Tibial artery (tissue), 4 donors: ENCODE results near the gene NDUFAF8.

Experiments
- DNase-seq, 2 donors: peaks; one replicate each; pipeline ENCODE4 v3.0.0-alpha.2; 2019
- H3K27ac ChIP-seq, 2 donors: fragments of 200-600 bp; sonication (generic) in 1 of 2; 1 replicate in 1 of 2; 2 replicates in 1 of 2; pipeline ENCODE4 v1.5.1; 2018 to 2019; ENCODE audit warnings: mild to moderate bottlenecking in 1 of 2
- H3K27me3 ChIP-seq, 2 donors: fragments of 200-600 bp; sonication (generic) in 1 of 2; one replicate each; pipeline versions ENCODE4 v1.5.1 to v1.6.0; 2016 to 2019
- H3K36me3 ChIP-seq, 3 donors: fragments of 200-600 bp; sonication (generic) in 2 of 3; one replicate each; pipeline ENCODE4 v1.5.1; 2016 to 2019; ENCODE audit warnings: mild to moderate bottlenecking in 2 of 3
- H3K4me1 ChIP-seq, 4 donors: fragments of 200-600 bp; sonication (generic) in 2 of 4; 1 replicate in 3 of 4; 2 replicates in 1 of 4; pipeline ENCODE4 v1.5.1; 2016 to 2019
- H3K4me3 ChIP-seq, 2 donors: fragments of 200-600 bp; sonication (generic) in 1 of 2; 1 replicate in 1 of 2; 2 replicates in 1 of 2; pipeline ENCODE4 v1.5.1; 2018 to 2019; ENCODE audit warnings: mild to moderate bottlenecking in 2 of 2
- H3K9me3 ChIP-seq, 3 donors: fragments of 200-600 bp; sonication (generic) in 1 of 3; one replicate each; pipeline ENCODE4 v1.5.1; 2016 to 2019
- intact Hi-C: fragments of 100-400 bp; cut with DNase I; formaldehyde crosslinking; loops from one replicate; pipeline ENCODE4 v1.15.0; 2023; ENCODE audit warnings: low total_unique reads
- TF ChIP-seq, protein P1 (sequence below), 2 experiments: fragments of 200-600 bp in 1 of 2; fragments of 450-650 bp in 1 of 2; IDR thresholded peaks; one replicate each; pipeline ENCODE4 v1.5.1; 2017 to 2019; ENCODE audit warnings: antibody characterized with exemption in 2 of 2, mild to moderate bottlenecking in 1 of 2, moderate library complexity in 1 of 2

Gene NDUFAF8

DNA sequence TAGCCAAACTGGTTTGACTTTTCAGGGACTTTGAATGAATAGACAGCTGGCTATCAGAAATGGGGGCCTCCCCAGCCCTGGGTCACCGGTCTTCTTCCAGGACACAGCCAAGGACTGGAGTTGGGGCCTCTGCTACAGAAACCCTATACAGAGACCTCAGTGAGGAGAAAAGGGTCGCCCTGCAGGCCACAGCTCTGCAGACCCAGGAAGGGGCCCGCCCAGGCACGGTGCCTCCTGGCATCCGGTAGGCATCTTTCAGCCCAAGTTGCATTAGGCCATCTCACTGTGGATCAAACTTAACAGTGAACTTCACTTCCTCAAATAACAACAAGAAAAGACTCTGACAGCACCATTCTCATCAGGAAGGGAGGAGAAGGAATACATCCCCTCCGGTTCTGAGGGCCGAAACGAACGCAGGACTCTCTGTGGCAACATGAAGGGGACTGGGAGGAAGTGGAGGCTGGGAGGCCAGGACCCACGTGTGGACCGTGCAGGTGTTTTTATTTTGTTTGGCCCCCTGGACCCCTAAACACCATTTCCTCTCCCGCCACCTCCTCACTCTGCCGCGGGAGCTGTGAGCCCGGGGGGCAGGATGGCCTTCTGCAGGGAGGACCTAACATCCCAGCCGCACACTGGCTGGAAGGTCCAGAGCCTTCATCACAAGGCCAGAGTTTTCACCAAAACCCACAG lies 48.8 kb downstream of the NDUFAF8 start:
- no peak overlapping the region for H3K4me3 ChIP-seq
- no peak overlapping the region for H3K27ac ChIP-seq
- no peaks in the 10 kb centered on the region for H3K27me3 ChIP-seq
- intact Hi-C loops, result no loop called here
- TF ChIP-seq, protein P1, sequence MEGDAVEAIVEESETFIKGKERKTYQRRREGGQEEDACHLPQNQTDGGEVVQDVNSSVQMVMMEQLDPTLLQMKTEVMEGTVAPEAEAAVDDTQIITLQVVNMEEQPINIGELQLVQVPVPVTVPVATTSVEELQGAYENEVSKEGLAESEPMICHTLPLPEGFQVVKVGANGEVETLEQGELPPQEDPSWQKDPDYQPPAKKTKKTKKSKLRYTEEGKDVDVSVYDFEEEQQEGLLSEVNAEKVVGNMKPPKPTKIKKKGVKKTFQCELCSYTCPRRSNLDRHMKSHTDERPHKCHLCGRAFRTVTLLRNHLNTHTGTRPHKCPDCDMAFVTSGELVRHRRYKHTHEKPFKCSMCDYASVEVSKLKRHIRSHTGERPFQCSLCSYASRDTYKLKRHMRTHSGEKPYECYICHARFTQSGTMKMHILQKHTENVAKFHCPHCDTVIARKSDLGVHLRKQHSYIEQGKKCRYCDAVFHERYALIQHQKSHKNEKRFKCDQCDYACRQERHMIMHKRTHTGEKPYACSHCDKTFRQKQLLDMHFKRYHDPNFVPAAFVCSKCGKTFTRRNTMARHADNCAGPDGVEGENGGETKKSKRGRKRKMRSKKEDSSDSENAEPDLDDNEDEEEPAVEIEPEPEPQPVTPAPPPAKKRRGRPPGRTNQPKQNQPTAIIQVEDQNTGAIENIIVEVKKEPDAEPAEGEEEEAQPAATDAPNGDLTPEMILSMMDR (IDR thresholded peaks at IDR 0.05), result no peak
- peaks cover 0 to 40% (median 38%) of the 10 kb centered on the region in 3 donors for H3K36me3 ChIP-seq
- no peak for DNase-seq
- H3K4me1 ChIP-seq, result peaks cover 0 to 32% (median 26%) of the 10 kb centered on the region in 4 donors
- no peaks in the 10 kb centered on the region for H3K9me3 ChIP-seq

DNA sequence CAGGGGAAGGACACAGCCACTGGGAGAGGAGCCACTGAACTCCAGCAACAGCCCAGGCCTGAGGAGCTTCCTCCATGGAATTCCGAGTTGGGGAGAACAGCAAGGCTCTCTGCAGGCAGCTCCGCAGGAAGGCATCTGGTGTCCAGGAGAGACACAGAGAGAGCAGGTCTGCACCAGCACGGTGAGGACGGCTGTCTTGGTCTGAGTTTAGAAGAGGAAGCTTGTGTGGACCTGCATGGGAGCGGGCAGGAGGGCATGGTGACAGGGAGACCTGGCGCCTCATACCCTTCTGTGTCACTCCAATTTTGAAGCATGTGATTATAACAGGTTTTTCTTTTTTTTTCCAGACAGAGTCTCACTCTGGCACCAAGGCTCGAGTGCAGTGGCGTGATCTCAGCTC lies 49.6 kb downstream of the NDUFAF8 start:
- intact Hi-C loops, result no loop called here
- H3K4me3 ChIP-seq, result no peak overlapping the region
- H3K36me3 ChIP-seq, result peaks cover 0 to 33% (median 30%) of the 10 kb centered on the region in 3 donors
- TF ChIP-seq, protein P1 (IDR thresholded peaks at IDR 0.05), result no peak
- H3K9me3 ChIP-seq, result no peaks in the 10 kb centered on the region
- no peak overlapping the region for H3K27ac ChIP-seq
- DNase-seq, result no peak
- H3K4me1 ChIP-seq, result peaks cover 0 to 41% (median 34%) of the 10 kb centered on the region in 4 donors
- H3K27me3 ChIP-seq, result no peaks in the 10 kb centered on the region

DNA sequence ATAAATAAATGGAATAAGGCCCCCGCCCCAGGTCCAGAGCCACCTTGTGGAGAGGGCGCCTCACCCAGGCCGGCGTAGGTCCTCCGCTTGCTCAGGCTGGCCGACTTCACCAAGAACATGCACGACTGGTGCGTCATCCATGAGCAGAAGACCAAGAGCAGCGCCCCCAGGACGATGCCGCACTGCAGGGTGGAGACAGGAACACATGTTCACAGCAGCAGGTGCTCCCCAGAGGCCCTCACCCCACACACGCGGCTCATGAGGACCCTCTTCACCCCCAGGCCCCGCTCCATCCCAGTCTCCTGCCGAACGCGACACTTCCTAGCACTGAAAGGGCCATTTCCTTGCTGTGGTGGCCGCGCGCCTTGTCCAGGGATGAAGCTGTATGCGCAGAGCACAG lies 50.5 kb downstream of the NDUFAF8 start:
- DNase-seq, result no peak
- intact Hi-C loops, result loop anchor here (5.0 kb wide), 2 partner anchors 98 to 193 kb away; no protein-coding TSS in a partner anchor
- H3K36me3 ChIP-seq, result peaks cover 0 to 29% (median 27%) of the 10 kb centered on the region in 3 donors
- H3K27ac ChIP-seq, result no peak overlapping the region
- TF ChIP-seq, protein P1 (IDR thresholded peaks at IDR 0.05), result no peak
- no peaks in the 10 kb centered on the region for H3K9me3 ChIP-seq
- no peak overlapping the region for H3K4me3 ChIP-seq
- H3K27me3 ChIP-seq, result no peaks in the 10 kb centered on the region
- H3K4me1 ChIP-seq, result peaks cover 0 to 47% (median 41%) of the 10 kb centered on the region in 4 donors

DNA sequence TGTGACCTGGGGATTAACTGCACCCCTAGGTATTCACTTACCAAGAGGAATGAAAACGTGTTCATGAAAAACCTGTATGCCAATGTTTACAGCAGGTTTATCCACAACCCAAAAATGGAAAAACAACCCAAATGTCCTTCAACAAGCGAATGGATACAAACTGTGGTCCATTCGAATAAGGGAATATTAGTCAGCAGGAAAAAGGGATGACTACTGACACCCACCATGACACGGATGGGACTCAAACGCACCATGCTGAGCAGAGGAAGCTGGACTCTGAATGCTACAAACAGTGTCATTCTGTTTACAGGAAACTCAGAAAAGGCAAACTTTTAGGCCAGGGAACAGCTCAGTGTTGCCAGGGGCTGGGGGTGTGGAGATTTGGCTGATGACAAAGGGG lies 51.1 kb downstream of the NDUFAF8 start:
- H3K4me1 ChIP-seq, result peaks cover 0 to 45% (median 37%) of the 10 kb centered on the region in 4 donors
- no peak overlapping the region for H3K4me3 ChIP-seq
- no peaks in the 10 kb centered on the region for H3K27me3 ChIP-seq
- TF ChIP-seq, protein P1 (IDR thresholded peaks at IDR 0.05), result no peak
- H3K27ac ChIP-seq, result no peak overlapping the region
- H3K36me3 ChIP-seq, result peaks cover 0 to 29% (median 27%) of the 10 kb centered on the region in 3 donors
- no peak for DNase-seq
- intact Hi-C loops, result loop anchor here (5.0 kb wide), 2 partner anchors 97 to 192 kb away; no protein-coding TSS in a partner anchor
- no peaks in the 10 kb centered on the region for H3K9me3 ChIP-seq
